Fibroblast of lung (primary cell): Measurements from ENCODE around the gene CTNNA1. TPM values are rescaled to one million over a fixed set of nuclear protein-coding genes. Genes with fewer than 3 reads are reported as not detected.

Experiments used
- DNase-seq, 2 donors: peaks; one replicate each; pipeline versions ENCODE4 v3.0.0 to v3.0.0-alpha.2; 2010; ENCODE audit warnings: low read depth in 2 of 2
- H2AFZ ChIP-seq: 2 replicates; pipeline ENCODE4 v1.5.1; 2012; ENCODE audit warnings: low read length, control low read depth, inconsistent platforms
- H3K27ac ChIP-seq: 2 replicates; pipeline ENCODE4 v1.5.1; 2011; ENCODE audit warnings: low read length, control low read depth; ENCODE audit not compliant: insufficient read depth
- H3K27me3 ChIP-seq: 2 replicates; pipeline ENCODE4 v1.5.1; 2011; ENCODE audit warnings: mild to moderate bottlenecking, low read length; ENCODE audit not compliant: control insufficient read depth, insufficient read depth
- H3K36me3 ChIP-seq: 2 replicates; pipeline ENCODE4 v1.5.1; 2011; ENCODE audit warnings: low read length; ENCODE audit not compliant: control insufficient read depth, insufficient read depth
- H3K4me1 ChIP-seq: 2 replicates; pipeline ENCODE4 v1.5.1; 2011; ENCODE audit warnings: low read length; ENCODE audit not compliant: control insufficient read depth, insufficient read depth; ENCODE audit errors: extremely low read depth
- H3K4me2 ChIP-seq: 2 replicates; pipeline ENCODE4 v1.5.1; 2011; ENCODE audit warnings: low read length, control low read depth; ENCODE audit not compliant: insufficient read depth; ENCODE audit errors: extremely low read depth
- H3K4me3 ChIP-seq, 4 experiments: fragments of 200-600 bp in 1 of 4; sonication (generic) in 1 of 4; replicated peaks in 1 of 4; 2 replicates each; pipeline ENCODE4 v1.5.1; 2011 to 2016; ENCODE audit warnings: low read length in 4 of 4, low read depth in 3 of 4, mild to moderate bottlenecking in 3 of 4, control low read depth in 2 of 4, inconsistent platforms in 1 of 4, mixed read lengths in 1 of 4; ENCODE audit not compliant: insufficient read depth in 1 of 4; ENCODE audit errors: control extremely low read depth in 1 of 4
- H3K79me2 ChIP-seq: 2 replicates; pipeline ENCODE4 v1.5.1; 2012; ENCODE audit warnings: mild to moderate bottlenecking, low read length, inconsistent platforms; ENCODE audit not compliant: control insufficient read depth, insufficient read depth
- H3K9ac ChIP-seq: 2 replicates; pipeline ENCODE4 v1.5.1; 2011; ENCODE audit warnings: mild to moderate bottlenecking, low read length, control low read depth; ENCODE audit not compliant: insufficient read depth
- H3K9me3 ChIP-seq: 2 replicates; pipeline ENCODE4 v1.5.1; 2012; ENCODE audit warnings: low read depth, low read length; ENCODE audit not compliant: control insufficient read depth, insufficient read depth
- H4K20me1 ChIP-seq: 2 replicates; pipeline ENCODE4 v1.5.1; 2011; ENCODE audit warnings: low read length; ENCODE audit not compliant: control insufficient read depth, insufficient read depth; ENCODE audit errors: extremely low read depth
- CTCF ChIP-seq, 2 donors: IDR thresholded peaks in 1 of 2; conservative IDR thresholded peaks in 1 of 2; 1 replicate in 1 of 2; 2 replicates in 1 of 2; pipeline ENCODE4 v1.5.1; 2011 to 2012; ENCODE audit warnings: low read length in 2 of 2, control low read depth in 1 of 2, inconsistent platforms in 1 of 2, low read depth in 1 of 2, mild to moderate bottlenecking in 1 of 2
- EZH2 ChIP-seq: IDR thresholded peaks from 2 replicates; pipeline ENCODE4 v1.5.1; 2012; ENCODE audit warnings: low read length, control low read depth, mild to moderate bottlenecking; ENCODE audit errors: missing control alignments
- polyA plus RNA-seq, 2 donors: library from polyadenylated mRNA; depleted of rRNA in 1 of 2; stranded (reverse) in 1 of 2; unstranded in 1 of 2; fragments of >200 nt; gene quantifications; 2 replicates each; pipeline ENCODE4 v1.2.1, GENCODE V29; 2011 to 2012; ENCODE audit warnings: missing spikeins in 1 of 2
- total RNA-seq: library from RNA; depleted of rRNA; stranded (reverse); fragments of >200 nt; gene quantifications from 2 replicates; pipeline ENCODE4 v1.2.1, GENCODE V29; 2014

The CTNNA1 gene
- total and polyA plus RNA-seq, 2 donors (not counting 1 experiment from before 2014, with no cell fraction given) = 181 to 557 TPM

GRCh38 chr5:138817241-138817640 lies 64.0 kb downstream of the CTNNA1 start:
- Histone ChIP-seq H3K4me2 (no peak overlapping the region), H3K27me3 (no peaks in the 10 kb centered on the region), H3K27ac (no peak overlapping the region), H3K36me3 (peaks cover 3% of the 10 kb centered on the region), H3K79me2 (peaks cover 44% of the 10 kb centered on the region), H3K4me1 (no peaks in the 10 kb centered on the region), H3K4me3 (no peak overlapping the region), H4K20me1 (peaks cover 2% of the 10 kb centered on the region), H3K9ac (no peak overlapping the region), H3K9me3 (no peaks in the 10 kb centered on the region), H2AFZ (no peak overlapping the region)
- TF ChIP-seq CTCF (conservative IDR thresholded peaks at IDR 0.05 in 1 of 2, IDR thresholded peaks at IDR 0.05 in 1 of 2; ENCODE audit: low read depth in 1 of 2, low read length in 2 of 2) (no peak), EZH2 (no peak)
- DNase-seq = no peak

GRCh38 chr5:138819081-138819480 lies 65.9 kb downstream of the CTNNA1 start:
- no peak for TF ChIP-seq EZH2
- TF ChIP-seq CTCF (conservative IDR thresholded peaks at IDR 0.05 in 1 of 2, IDR thresholded peaks at IDR 0.05 in 1 of 2; ENCODE audit: low read depth in 1 of 2, low read length in 2 of 2) = no peak
- Histone ChIP-seq H3K4me2 (no peak overlapping the region), H3K9me3 (no peaks in the 10 kb centered on the region), H3K79me2 (peaks cover 53% of the 10 kb centered on the region), H3K9ac (no peak overlapping the region), H2AFZ (no peak overlapping the region), H3K36me3 (peaks cover 3% of the 10 kb centered on the region), H3K27me3 (no peaks in the 10 kb centered on the region), H3K4me1 (no peaks in the 10 kb centered on the region), H3K27ac (no peak overlapping the region), H4K20me1 (peaks cover 3% of the 10 kb centered on the region), H3K4me3 (no peak overlapping the region)
- no peak for DNase-seq

GRCh38 chr5:138820695-138821094 lies 67.5 kb downstream of the CTNNA1 start:
- Histone ChIP-seq H4K20me1 (peaks cover 3% of the 10 kb centered on the region), H3K36me3 (peaks cover 3% of the 10 kb centered on the region), H3K27ac (no peak overlapping the region), H3K9me3 (no peaks in the 10 kb centered on the region), H3K4me1 (no peaks in the 10 kb centered on the region), H3K4me2 (no peak overlapping the region), H3K4me3 (no peak overlapping the region), H2AFZ (no peak overlapping the region), H3K9ac (no peak overlapping the region), H3K27me3 (no peaks in the 10 kb centered on the region), H3K79me2 (peaks cover 53% of the 10 kb centered on the region)
- no peak for TF ChIP-seq CTCF (conservative IDR thresholded peaks at IDR 0.05 in 1 of 2, IDR thresholded peaks at IDR 0.05 in 1 of 2; ENCODE audit: low read depth in 1 of 2, low read length in 2 of 2)
- TF ChIP-seq EZH2 = no peak
- DNase-seq = no peak
